HG03457 (cell line): ENCODE data around the gene STRN4.

ENCODE experiments used
- ATAC-seq: cut with Tn5 transposase; IDR thresholded peaks from one replicate; pipeline ENCODE4 v1.9.1; 2021; ENCODE audit warnings: moderate number of reproducible peaks; ENCODE audit not compliant: unreplicated experiment

The STRN4 gene

DNA sequence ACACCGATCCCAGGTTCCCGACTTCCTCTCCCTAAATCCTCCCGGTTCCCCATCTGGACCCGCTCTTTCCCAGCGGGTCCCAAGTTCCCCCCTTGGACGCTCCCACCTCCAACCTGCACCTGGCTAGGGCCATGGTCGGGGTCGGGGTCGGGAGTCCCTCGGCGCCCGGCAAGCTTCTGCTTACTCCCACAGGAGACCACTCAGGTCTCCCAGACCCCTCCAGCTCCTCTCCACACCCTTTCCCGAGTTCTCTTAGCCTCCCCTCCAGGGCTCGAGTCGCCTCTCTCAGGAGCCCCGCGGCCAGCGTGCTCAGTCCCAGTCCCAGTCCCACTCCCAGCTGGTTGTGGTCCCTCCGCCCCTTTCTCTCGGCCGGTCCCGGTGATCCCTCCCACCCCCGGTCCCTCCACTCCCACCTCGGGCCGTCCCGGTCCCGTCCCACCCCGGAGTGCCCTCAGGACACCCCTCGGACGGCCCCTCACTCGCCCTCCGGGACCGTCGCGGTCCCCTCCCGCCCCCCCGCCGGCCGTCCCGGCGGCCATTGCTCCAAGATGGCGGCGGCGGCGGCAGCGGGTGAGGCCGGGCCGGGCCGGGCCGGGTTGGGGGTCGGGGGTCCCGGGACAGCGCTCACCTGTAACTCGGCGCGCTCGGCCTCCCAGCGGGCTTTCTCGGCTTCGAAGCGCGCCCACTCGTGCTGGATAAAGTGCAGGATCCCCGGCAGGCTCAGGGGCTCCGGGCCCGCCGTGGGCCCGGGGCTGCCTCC, 549 bp downstream of the STRN4 start, which contains the start of gene FKRP:
Gene FKRP, plus strand, starts transcription at position 537 of the 760 bp plus-strand sequence. CDS start 9,394 bp downstream, outside the sequence.
- no peak for ATAC-seq

DNA sequence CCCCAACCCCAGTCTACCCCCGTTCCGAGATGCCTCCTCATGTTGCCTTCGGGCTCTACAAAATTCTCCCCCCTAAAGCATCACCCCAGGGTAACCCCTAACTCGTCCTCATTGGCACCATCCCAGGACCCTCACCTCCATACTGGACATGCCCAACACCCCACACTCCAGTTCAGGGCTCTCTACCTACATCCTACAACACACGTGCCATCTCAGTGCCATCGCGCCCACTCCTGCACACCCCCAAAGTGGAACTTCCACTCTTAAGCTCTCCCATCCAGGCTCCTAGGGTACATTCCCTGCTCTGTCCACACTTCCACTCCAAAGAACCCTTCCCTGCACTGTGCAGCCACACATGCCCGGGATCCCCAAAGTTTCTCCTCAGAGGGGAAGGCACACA, 1.2 kb downstream of the STRN4 start:
- no peak for ATAC-seq

- no peak for ATAC-seq
Measured at GRCh38 chr19:46744005-46744691, 2.1 kb downstream of the STRN4 start.

DNA sequence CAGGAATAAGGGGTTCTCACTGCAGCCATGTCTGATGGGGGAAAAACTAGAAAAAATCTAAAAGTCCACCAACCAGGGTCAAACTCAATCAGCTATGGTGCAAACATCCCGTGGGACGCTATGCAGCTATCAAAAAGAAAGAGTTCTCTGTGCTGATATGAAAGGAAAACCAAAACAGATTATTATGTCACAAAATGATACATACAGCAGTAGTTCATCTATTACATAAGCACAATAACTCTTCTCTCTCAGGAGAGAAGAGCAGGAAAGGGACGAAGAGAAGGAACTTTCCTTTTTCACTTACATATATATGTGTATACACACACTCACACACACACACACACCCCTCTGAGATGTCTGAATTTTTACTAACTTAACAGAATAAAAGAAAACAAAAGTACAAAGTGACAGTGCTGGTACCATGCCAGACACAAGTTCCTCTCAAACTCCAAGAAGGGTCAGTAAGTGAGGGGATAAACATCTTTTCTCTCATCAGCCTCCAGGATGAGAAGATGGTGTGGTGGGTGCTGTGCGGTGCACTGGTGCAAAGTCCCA, 3.2 kb downstream of the STRN4 start:
- ATAC-seq = no peak

DNA sequence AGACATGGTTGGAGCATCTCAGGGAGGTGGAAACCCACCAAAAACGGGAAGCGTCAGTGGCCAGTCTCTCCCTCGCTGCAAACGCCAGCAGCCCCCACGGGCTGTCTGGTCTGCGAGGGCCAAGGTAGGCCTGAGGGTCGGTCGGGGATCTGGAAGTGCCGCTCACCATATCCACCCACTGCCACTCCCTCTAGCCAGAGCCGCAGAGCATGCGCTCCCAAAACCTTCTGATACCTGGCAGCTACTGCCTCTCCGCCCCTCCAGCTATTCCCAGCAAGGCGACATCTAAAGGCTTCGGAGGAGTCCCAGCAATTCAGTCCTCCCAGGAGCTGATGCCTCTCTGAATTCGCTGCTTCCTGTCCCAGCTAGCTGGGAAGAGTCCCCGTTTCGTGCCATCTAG, 4.8 kb downstream of the STRN4 start:
- no peak for ATAC-seq

DNA sequence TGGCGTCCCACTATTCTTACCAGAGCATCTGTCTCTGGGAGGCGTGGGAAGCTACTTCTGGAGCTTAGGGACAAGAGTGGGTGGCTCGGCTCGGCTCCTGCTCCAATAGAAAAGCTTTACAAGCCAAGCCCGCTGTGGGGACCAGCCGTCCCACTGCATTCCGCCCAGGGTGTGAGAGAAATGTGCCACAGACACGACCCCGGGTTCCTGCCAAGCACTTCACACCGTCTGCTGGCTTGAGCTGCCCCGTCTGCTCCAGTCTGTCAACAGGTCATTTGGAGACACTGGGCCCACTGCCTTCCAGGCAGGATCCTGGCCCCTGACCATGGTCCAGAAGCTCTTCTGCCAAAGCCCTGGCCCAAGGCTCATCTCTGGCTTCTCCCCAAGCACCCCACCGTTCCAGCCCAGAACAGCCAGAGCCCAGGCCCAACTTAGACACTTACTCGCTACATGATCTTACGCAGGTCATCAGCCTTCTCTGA, 6.9 kb downstream of the STRN4 start:
- no peak for ATAC-seq

- no peak for ATAC-seq
Measured at GRCh38 chr19:46737761-46738171, 8.5 kb downstream of the STRN4 start.

DNA sequence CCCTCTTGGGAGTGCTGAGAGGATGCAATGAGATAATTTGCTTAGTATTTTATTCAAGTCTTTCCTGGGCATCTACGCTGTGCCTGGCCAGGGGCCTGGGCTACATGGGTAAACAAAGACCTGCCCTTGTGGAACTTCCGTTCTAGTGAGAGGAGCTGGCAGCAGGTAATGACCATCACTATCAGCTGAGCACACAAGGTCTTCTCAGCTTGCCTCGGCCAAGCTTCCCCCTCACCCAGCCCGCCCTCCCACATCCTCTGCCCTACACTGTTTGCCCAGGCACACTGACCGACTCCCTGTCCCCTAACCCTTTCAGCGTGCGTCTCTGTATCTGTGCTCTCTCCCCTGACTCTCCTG, 9.0 kb downstream of the STRN4 start:
- ATAC-seq = no peak

DNA sequence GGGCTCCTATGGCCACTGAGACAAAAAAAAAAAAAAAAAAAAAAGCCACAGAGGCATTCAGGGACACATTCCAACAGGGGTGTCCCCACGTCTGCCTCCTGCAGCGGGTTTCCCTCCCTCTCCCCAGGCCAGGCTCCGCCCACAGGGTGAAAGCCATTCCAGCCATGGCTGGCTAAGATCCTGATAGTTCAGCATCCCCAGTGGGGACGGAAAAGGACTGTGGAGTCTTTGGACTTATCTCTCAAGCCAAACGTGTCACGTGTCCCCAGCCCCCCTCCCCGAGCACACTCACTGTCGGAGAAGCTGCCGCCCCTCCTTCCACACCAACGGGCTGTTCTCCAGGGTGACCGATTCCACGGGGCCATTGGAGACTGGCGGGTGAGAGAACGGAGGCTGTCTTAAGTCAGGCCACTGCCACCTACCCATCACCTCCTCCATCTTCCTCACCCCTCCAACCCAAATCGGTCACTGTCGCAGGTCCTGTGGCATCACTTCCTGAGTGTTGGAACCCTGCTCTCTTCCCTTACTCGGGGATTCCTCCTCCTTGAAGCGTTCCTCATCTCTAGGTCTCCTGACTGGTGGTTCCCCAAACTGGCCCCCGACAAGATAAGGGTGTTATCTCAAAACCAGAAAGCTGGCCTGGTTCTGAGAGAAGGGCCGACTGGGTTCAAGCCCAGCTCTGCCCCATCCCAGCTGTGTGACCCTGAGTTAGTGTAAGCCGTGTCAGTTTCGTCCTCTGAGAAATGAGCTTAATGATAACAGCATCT, 9.5 kb downstream of the STRN4 start:
- ATAC-seq = no peak

GRCh38 chr19:46733690-46734292, 12.5 kb downstream of the STRN4 start:
- no peak for ATAC-seq

DNA sequence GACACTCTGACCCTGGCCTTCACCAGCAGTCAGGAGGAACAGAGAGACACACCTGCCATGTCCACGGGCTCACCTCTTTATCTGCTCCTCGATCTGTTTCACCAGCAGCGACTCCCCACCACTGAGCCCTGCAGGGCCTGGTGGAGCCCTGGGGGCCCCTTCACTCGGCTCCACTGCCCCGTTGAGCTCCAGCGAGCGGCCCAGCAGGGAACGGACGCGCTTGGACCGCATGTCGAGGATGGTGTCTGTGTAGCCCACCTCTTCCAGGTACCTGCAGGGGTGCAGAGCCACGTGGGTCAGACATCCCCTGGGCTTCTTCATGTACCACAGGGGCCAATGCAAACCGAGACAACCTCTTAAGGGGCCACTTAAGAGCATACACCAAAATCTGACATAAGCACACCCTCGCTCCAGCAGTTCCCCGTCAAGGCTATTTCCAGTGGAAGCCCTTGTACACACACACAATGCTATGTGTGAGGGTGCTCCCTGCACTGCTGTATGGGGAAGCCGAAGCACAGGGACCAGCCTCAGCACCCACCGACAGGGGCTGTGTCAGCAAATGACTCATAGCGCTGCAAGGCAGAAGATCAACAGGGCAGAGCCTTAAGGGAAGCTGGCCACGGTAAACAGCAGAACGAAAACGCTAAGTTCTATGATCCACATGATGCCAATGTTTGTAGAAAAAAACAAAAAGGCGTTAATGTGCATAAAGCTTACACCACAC, 13.1 kb downstream of the STRN4 start:
- no peak for ATAC-seq

- no peak for ATAC-seq
Measured at GRCh38 chr19:46732172-46732938, 13.9 kb downstream of the STRN4 start.

DNA sequence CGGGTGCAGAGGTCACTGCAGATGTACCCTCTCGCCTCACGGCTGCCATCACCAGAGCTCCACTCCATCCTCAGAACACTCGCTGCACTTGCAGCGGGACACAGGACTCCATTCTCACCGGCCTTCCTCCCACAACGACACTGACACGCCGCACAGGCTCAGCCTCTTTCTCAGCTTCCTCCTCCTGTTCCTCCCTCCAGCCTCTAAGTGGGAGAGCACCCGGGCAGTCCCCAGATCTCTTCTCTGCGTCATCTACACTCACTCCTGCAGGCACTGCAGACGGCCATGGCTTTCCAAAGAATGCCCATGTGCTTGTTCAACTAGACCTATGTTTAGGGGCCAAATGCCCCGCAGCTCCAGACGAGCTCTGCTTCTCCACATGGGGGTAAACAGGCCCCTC, 14.7 kb downstream of the STRN4 start:
- no peak for ATAC-seq

DNA sequence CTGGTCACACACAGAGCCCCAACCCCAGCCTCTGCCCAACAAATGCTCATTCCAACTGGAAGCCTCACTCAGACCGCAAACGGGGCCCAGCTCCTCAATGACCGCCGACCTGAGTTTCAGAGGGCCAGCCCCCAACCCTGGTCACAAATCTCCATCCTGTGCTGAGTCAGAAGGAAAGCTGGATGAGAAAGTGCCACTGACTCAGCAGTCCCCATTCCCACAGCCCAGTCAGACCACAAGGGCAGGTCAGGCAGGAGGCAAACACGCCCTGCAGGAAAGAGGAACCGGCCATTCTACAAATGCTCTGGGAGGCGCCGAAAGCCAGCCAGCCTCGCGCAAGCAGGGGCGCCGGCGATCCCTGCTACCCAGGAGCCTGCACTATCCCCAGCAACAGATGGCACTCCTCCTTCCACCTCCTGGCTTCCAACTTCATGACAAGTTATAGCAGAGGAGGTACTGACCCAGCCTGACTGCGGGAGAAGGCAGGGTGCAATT, 15.2 kb downstream of the STRN4 start:
- ATAC-seq = no peak

DNA sequence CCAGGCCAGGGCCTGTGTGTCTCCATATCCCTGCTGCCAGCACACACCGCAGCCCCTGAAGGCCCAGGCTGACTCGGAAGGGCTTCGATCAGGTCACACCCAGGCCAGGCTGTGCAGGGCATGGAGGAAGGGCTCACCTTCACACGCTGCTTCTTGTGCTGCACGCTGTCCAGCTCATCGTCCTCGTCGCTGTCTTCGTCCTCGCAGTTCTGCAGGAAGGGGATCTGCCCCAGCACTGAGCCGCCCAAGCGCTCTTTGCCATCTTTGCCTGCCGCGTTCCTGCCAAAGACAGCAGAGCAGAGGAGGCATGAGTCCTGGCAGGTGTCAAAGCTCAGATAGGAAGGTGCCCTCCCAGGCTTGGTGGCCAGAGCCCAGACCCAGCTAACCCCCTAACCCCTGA, 15.7 kb downstream of the STRN4 start:
- no peak for ATAC-seq

DNA sequence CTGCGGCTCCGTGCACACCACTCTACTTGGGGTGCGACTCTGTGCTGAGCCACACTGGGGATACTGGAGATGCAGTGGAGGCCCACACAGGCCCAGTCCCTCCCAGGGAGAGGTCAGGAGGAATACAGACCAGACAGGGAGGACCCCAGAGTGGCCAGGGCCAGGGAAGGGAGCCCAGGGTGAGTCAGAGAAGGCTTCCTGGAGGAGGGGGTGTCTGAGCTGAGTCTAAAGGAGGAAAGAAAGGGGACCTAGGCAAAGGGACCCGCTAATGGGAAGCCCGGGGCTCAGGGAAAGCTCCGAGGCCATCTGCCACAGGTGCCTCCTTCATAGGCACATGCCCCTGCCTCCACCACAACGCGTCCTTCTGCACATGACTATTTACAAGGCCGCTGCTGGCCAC, 16.1 kb downstream of the STRN4 start:
- ATAC-seq = no peak

- ATAC-seq = no peak
Measured at GRCh38 chr19:46729696-46730095, 16.6 kb downstream of the STRN4 start.

- no peak for ATAC-seq
Measured at GRCh38 chr19:46728693-46729339, 17.4 kb downstream of the STRN4 start.

GRCh38 chr19:46728208-46728607, 18.0 kb downstream of the STRN4 start:
- ATAC-seq = no peak
